Activated T-cell treated with anti-CD3 and anti-CD28 coated beads, Interleukin-2, amount 50 U/mL, for 4 hours (primary cell): ENCODE data around the gene CUL1. TPM values are rescaled to one million over a fixed set of nuclear protein-coding genes. Genes with fewer than 3 reads are reported as not detected.

Experiments
- ATAC-seq, 2 donors: fragments of 200-7000 bp; cut with Tn5 transposase; one replicate each; pipeline ENCODE4 v1.10.0; 2021
- DNase-seq: peaks from one replicate; pipeline ENCODE4 v3.0.0-alpha.2; 2020
- H3K27me3 Mint-ChIP-seq: one replicate; pipeline ENCODE4 v1.8.0; 2021; ENCODE audit warnings: low read depth, mixed read lengths
- H3K36me3 Mint-ChIP-seq: one replicate; pipeline ENCODE4 v1.8.0; 2022; ENCODE audit warnings: mixed read lengths; ENCODE audit not compliant: insufficient read depth
- H3K4me1 Mint-ChIP-seq: one replicate; pipeline ENCODE4 v1.8.0; 2021; ENCODE audit warnings: low read depth, mixed read lengths
- H3K4me3 Mint-ChIP-seq: one replicate; pipeline ENCODE4 v1.8.0; 2021; ENCODE audit warnings: mild to moderate bottlenecking, moderate library complexity, mixed read lengths
- H3K9me3 Mint-ChIP-seq: one replicate; pipeline ENCODE4 v1.8.0; 2021; ENCODE audit warnings: mixed read lengths
- total RNA-seq, 3 donors: library from RNA; stranded (reverse); gene quantifications; one replicate each; pipeline ENCODE4 v1.2.1, GENCODE V29; 2021

CUL1 gene
- total RNA-seq, result 10 to 100 TPM; 75.2 to 83.7 (median 75.4) TPM

- H3K36me3 Mint-ChIP-seq, result peaks cover 6% of the 10 kb centered on the region
- H3K27me3 Mint-ChIP-seq, result no peaks in the 10 kb centered on the region
- peak within 1 kb of the TSS; percentile 97 for H3K4me3 Mint-ChIP-seq
- DNase-seq (peak; percentile 85), ATAC-seq (peak; percentile 76 to 83)
- no peaks in the 10 kb centered on the region for H3K9me3 Mint-ChIP-seq
- peaks cover 58% of the 10 kb centered on the region for H3K4me1 Mint-ChIP-seq
Observed at GRCh38 chr7:148698397-148699023, at the start of gene CUL1. Gene CUL1, plus strand, starts transcription at chr7:148698903. Its CDS starts 31,220 bp downstream, at chr7:148730123.

GRCh38 chr7:148650232-148650858 is 48.4 kb upstream of the CUL1 start:
- Mint-ChIP-seq H3K4me3 (no peak overlapping the region), H3K27me3 (peaks cover under 1% of the 10 kb centered on the region), H3K9me3 (no peaks in the 10 kb centered on the region), H3K36me3 (no peaks in the 10 kb centered on the region), H3K4me1 (no peaks in the 10 kb centered on the region)
- DNase-seq (no peak), ATAC-seq (no peak)

GRCh38 chr7:148652773-148653172 is 45.9 kb upstream of the CUL1 start:
- ATAC-seq (no peak), DNase-seq (no peak)
- Mint-ChIP-seq H3K9me3 (no peaks in the 10 kb centered on the region), H3K27me3 (peaks cover 2% of the 10 kb centered on the region), H3K36me3 (no peaks in the 10 kb centered on the region), H3K4me3 (no peak overlapping the region), H3K4me1 (no peaks in the 10 kb centered on the region)

GRCh38 chr7:148657929-148658328 is 40.8 kb upstream of the CUL1 start:
- DNase-seq (no peak), ATAC-seq (no peak)
- Mint-ChIP-seq H3K27me3 (peaks cover 2% of the 10 kb centered on the region), H3K4me1 (no peaks in the 10 kb centered on the region), H3K9me3 (no peaks in the 10 kb centered on the region), H3K4me3 (no peak overlapping the region), H3K36me3 (no peaks in the 10 kb centered on the region)

GRCh38 chr7:148661471-148661870 is 37.2 kb upstream of the CUL1 start:
- no peak for ATAC-seq
- no peaks in the 10 kb centered on the region for H3K36me3 Mint-ChIP-seq
- no peak overlapping the region for H3K4me3 Mint-ChIP-seq
- peaks cover 2% of the 10 kb centered on the region for H3K27me3 Mint-ChIP-seq
- H3K4me1 Mint-ChIP-seq, result no peaks in the 10 kb centered on the region
- no peak for DNase-seq
- no peaks in the 10 kb centered on the region for H3K9me3 Mint-ChIP-seq

GRCh38 chr7:148662646-148663045 is 36.1 kb upstream of the CUL1 start:
- Mint-ChIP-seq H3K4me3 (no peak overlapping the region), H3K36me3 (no peaks in the 10 kb centered on the region), H3K4me1 (peaks cover under 1% of the 10 kb centered on the region), H3K27me3 (no peaks in the 10 kb centered on the region), H3K9me3 (peaks cover under 1% of the 10 kb centered on the region)
- DNase-seq (no peak), ATAC-seq (no peak)

GRCh38 chr7:148664324-148664723 is 34.4 kb upstream of the CUL1 start:
- H3K4me1 Mint-ChIP-seq, result peaks cover 3% of the 10 kb centered on the region
- ATAC-seq (no peak), DNase-seq (no peak)
- peaks cover 4% of the 10 kb centered on the region for H3K9me3 Mint-ChIP-seq
- no peak overlapping the region for H3K4me3 Mint-ChIP-seq
- no peaks in the 10 kb centered on the region for H3K36me3 Mint-ChIP-seq
- H3K27me3 Mint-ChIP-seq, result no peaks in the 10 kb centered on the region

- no peak for DNase-seq
- no peak overlapping the region for H3K4me3 Mint-ChIP-seq
- no peak for ATAC-seq
- no peaks in the 10 kb centered on the region for H3K36me3 Mint-ChIP-seq
- peaks cover 3% of the 10 kb centered on the region for H3K4me1 Mint-ChIP-seq
- peaks cover 4% of the 10 kb centered on the region for H3K9me3 Mint-ChIP-seq
- H3K27me3 Mint-ChIP-seq, result no peaks in the 10 kb centered on the region
Observed at GRCh38 chr7:148665221-148665620, 33.5 kb upstream of the CUL1 start.

GRCh38 chr7:148669927-148670326 is 28.8 kb upstream of the CUL1 start:
- ATAC-seq (no peak), DNase-seq (no peak)
- Mint-ChIP-seq H3K36me3 (peaks cover 1% of the 10 kb centered on the region), H3K9me3 (peaks cover 4% of the 10 kb centered on the region), H3K4me1 (peaks cover 3% of the 10 kb centered on the region), H3K4me3 (no peak overlapping the region), H3K27me3 (no peaks in the 10 kb centered on the region)

GRCh38 chr7:148670374-148670773 is 28.3 kb upstream of the CUL1 start:
- peaks cover 4% of the 10 kb centered on the region for H3K9me3 Mint-ChIP-seq
- ATAC-seq, result no peak
- H3K4me3 Mint-ChIP-seq, result no peak overlapping the region

GRCh38 chr7:148670807-148671206 is 27.9 kb upstream of the CUL1 start:
- Mint-ChIP-seq H3K4me1 (peaks cover 3% of the 10 kb centered on the region), H3K4me3 (no peak overlapping the region), H3K9me3 (peaks cover 4% of the 10 kb centered on the region), H3K36me3 (peaks cover 1% of the 10 kb centered on the region), H3K27me3 (no peaks in the 10 kb centered on the region)
- DNase-seq (no peak), ATAC-seq (no peak)

More at GRCh38 chr7:148670374-148670773, 28.3 kb upstream of the CUL1 start:
- Mint-ChIP-seq H3K4me1 (peaks cover 3% of the 10 kb centered on the region), H3K27me3 (no peaks in the 10 kb centered on the region), H3K36me3 (peaks cover 1% of the 10 kb centered on the region)
- no peak for DNase-seq

GRCh38 chr7:148672041-148672440 is 26.7 kb upstream of the CUL1 start:
- DNase-seq (no peak), ATAC-seq (no peak)
- peaks cover 4% of the 10 kb centered on the region for H3K27me3 Mint-ChIP-seq
- H3K36me3 Mint-ChIP-seq, result peaks cover 1% of the 10 kb centered on the region
- no peak overlapping the region for H3K4me3 Mint-ChIP-seq
- H3K9me3 Mint-ChIP-seq, result peaks cover 4% of the 10 kb centered on the region
- H3K4me1 Mint-ChIP-seq, result peaks cover 3% of the 10 kb centered on the region

- ATAC-seq (no peak), DNase-seq (no peak)
- Mint-ChIP-seq H3K4me1 (no peaks in the 10 kb centered on the region), H3K36me3 (peaks cover 1% of the 10 kb centered on the region), H3K9me3 (no peaks in the 10 kb centered on the region), H3K4me3 (no peak overlapping the region), H3K27me3 (peaks cover 4% of the 10 kb centered on the region)
Observed at GRCh38 chr7:148674689-148675088, 24.0 kb upstream of the CUL1 start.

- H3K4me1 Mint-ChIP-seq, result no peaks in the 10 kb centered on the region
- H3K27me3 Mint-ChIP-seq, result peaks cover 4% of the 10 kb centered on the region
- H3K36me3 Mint-ChIP-seq, result peaks cover 1% of the 10 kb centered on the region
- no peaks in the 10 kb centered on the region for H3K9me3 Mint-ChIP-seq
- ATAC-seq (no peak), DNase-seq (no peak)
- no peak overlapping the region for H3K4me3 Mint-ChIP-seq
Observed at GRCh38 chr7:148676291-148676690, 22.4 kb upstream of the CUL1 start.

GRCh38 chr7:148681821-148682220 is 16.9 kb upstream of the CUL1 start:
- ATAC-seq (no peak), DNase-seq (no peak)
- H3K4me3 Mint-ChIP-seq, result no peak overlapping the region
- no peaks in the 10 kb centered on the region for H3K36me3 Mint-ChIP-seq
- peaks cover 8% of the 10 kb centered on the region for H3K9me3 Mint-ChIP-seq
- H3K27me3 Mint-ChIP-seq, result no peaks in the 10 kb centered on the region
- H3K4me1 Mint-ChIP-seq, result no peaks in the 10 kb centered on the region
